Measurements from ENCODE around the gene COBL. TPM values are rescaled to one million over a fixed set of nuclear protein-coding genes. Genes with fewer than 3 reads are reported as not detected.
A peak's percentile ranks its signal among the peaks of the same experiment; 100 is the strongest.

COBL gene
- total RNA-seq, 2 donors from 2014 or later = not detected

GRCh38 chr7:51150193-51150592 is 166.4 kb downstream of the COBL start:
- peaks cover 42% of the 10 kb centered on the region for H3K27me3 Mint-ChIP-seq
- peaks cover 10% of the 10 kb centered on the region for H3K9me3 Mint-ChIP-seq
- no peaks in the 10 kb centered on the region for H3K36me3 Mint-ChIP-seq (ENCODE audit: low read depth)
- no peak overlapping the region for H3K4me3 Mint-ChIP-seq
- ATAC-seq (replicated peaks) = no peak
- H3K4me1 Mint-ChIP-seq = no peaks in the 10 kb centered on the region
- no peak overlapping the region for H3K27ac Mint-ChIP-seq

- Mint-ChIP-seq H3K36me3 (ENCODE audit: low read depth) (no peaks in the 10 kb centered on the region), H3K27ac (no peak overlapping the region), H3K4me1 (no peaks in the 10 kb centered on the region), H3K4me3 (no peak overlapping the region), H3K27me3 (peaks cover 32% of the 10 kb centered on the region), H3K9me3 (peaks cover 10% of the 10 kb centered on the region)
- ATAC-seq (replicated peaks) = no peak
Observed at GRCh38 chr7:51148216-51148615, 168.4 kb downstream of the COBL start.

GRCh38 chr7:51146816-51147586 is 169.6 kb downstream of the COBL start:
- ATAC-seq (replicated peaks) = no peak
- no peaks in the 10 kb centered on the region for H3K36me3 Mint-ChIP-seq (ENCODE audit: low read depth)
- no peak overlapping the region for H3K27ac Mint-ChIP-seq
- no peaks in the 10 kb centered on the region for H3K4me1 Mint-ChIP-seq
- peaks cover 38% of the 10 kb centered on the region for H3K27me3 Mint-ChIP-seq
- no peak overlapping the region for H3K4me3 Mint-ChIP-seq
- peaks cover 10% of the 10 kb centered on the region for H3K9me3 Mint-ChIP-seq

- peaks cover 4% of the 10 kb centered on the region for H3K4me1 Mint-ChIP-seq
- no peak overlapping the region for H3K27ac Mint-ChIP-seq
- H3K36me3 Mint-ChIP-seq (ENCODE audit: low read depth) = no peaks in the 10 kb centered on the region
- peaks cover 23% of the 10 kb centered on the region for H3K27me3 Mint-ChIP-seq
- H3K4me3 Mint-ChIP-seq = no peak overlapping the region
- ATAC-seq (replicated peaks) = no peak
- peaks cover 8% of the 10 kb centered on the region for H3K9me3 Mint-ChIP-seq
Observed at GRCh38 chr7:51144178-51144577, 172.4 kb downstream of the COBL start.

- no peaks in the 10 kb centered on the region for H3K9me3 Mint-ChIP-seq
- H3K4me3 Mint-ChIP-seq = no peak overlapping the region
- H3K27me3 Mint-ChIP-seq = peaks cover 14% of the 10 kb centered on the region
- H3K4me1 Mint-ChIP-seq = peaks cover 4% of the 10 kb centered on the region
- ATAC-seq (replicated peaks) = no peak
- no peak overlapping the region for H3K27ac Mint-ChIP-seq
- no peaks in the 10 kb centered on the region for H3K36me3 Mint-ChIP-seq (ENCODE audit: low read depth)
Observed at GRCh38 chr7:51142741-51143385, 173.7 kb downstream of the COBL start.

- Mint-ChIP-seq H3K9me3 (no peaks in the 10 kb centered on the region), H3K4me3 (no peak overlapping the region), H3K27me3 (peaks cover 14% of the 10 kb centered on the region), H3K27ac (no peak overlapping the region), H3K4me1 (peaks cover 4% of the 10 kb centered on the region), H3K36me3 (ENCODE audit: low read depth) (no peaks in the 10 kb centered on the region)
- peak; percentile 35 for ATAC-seq (replicated peaks)
Observed at GRCh38 chr7:51141451-51142003, 175.1 kb downstream of the COBL start.

GRCh38 chr7:51140199-51141164 is 176.1 kb downstream of the COBL start:
- Mint-ChIP-seq H3K9me3 (no peaks in the 10 kb centered on the region), H3K4me3 (no peak overlapping the region), H3K4me1 (peaks cover 4% of the 10 kb centered on the region), H3K36me3 (ENCODE audit: low read depth) (no peaks in the 10 kb centered on the region), H3K27ac (no peak overlapping the region), H3K27me3 (peaks cover 11% of the 10 kb centered on the region)
- ATAC-seq (replicated peaks) = peak; percentile 21

- peak; percentile 14 for ATAC-seq (replicated peaks)
- Mint-ChIP-seq H3K27ac (no peak overlapping the region), H3K27me3 (peaks cover 11% of the 10 kb centered on the region), H3K9me3 (no peaks in the 10 kb centered on the region), H3K36me3 (ENCODE audit: low read depth) (no peaks in the 10 kb centered on the region), H3K4me1 (peaks cover 4% of the 10 kb centered on the region), H3K4me3 (no peak overlapping the region)
Observed at GRCh38 chr7:51139796-51140195, 176.8 kb downstream of the COBL start.

GRCh38 chr7:51138123-51139085 is 178.2 kb downstream of the COBL start:
- ATAC-seq (replicated peaks) = no peak
- H3K36me3 Mint-ChIP-seq (ENCODE audit: low read depth) = no peaks in the 10 kb centered on the region
- no peak overlapping the region for H3K27ac Mint-ChIP-seq
- peaks cover 9% of the 10 kb centered on the region for H3K27me3 Mint-ChIP-seq
- H3K4me3 Mint-ChIP-seq = no peak overlapping the region
- H3K4me1 Mint-ChIP-seq = peaks cover 4% of the 10 kb centered on the region
- no peaks in the 10 kb centered on the region for H3K9me3 Mint-ChIP-seq

- no peaks in the 10 kb centered on the region for H3K4me1 Mint-ChIP-seq
- no peak overlapping the region for H3K4me3 Mint-ChIP-seq
- no peaks in the 10 kb centered on the region for H3K36me3 Mint-ChIP-seq (ENCODE audit: low read depth)
- H3K27ac Mint-ChIP-seq = no peak overlapping the region
- no peaks in the 10 kb centered on the region for H3K9me3 Mint-ChIP-seq
- H3K27me3 Mint-ChIP-seq = no peaks in the 10 kb centered on the region
- no peak for ATAC-seq (replicated peaks)
Observed at GRCh38 chr7:51135576-51135975, 181.0 kb downstream of the COBL start.

GRCh38 chr7:51134013-51134441 is 182.6 kb downstream of the COBL start:
- Mint-ChIP-seq H3K4me3 (no peak overlapping the region), H3K4me1 (no peaks in the 10 kb centered on the region), H3K27me3 (peaks cover 4% of the 10 kb centered on the region), H3K27ac (no peak overlapping the region), H3K36me3 (ENCODE audit: low read depth) (no peaks in the 10 kb centered on the region), H3K9me3 (no peaks in the 10 kb centered on the region)
- no peak for ATAC-seq (replicated peaks)

GRCh38 chr7:51132661-51133060 is 183.9 kb downstream of the COBL start:
- Mint-ChIP-seq H3K27me3 (peaks cover 7% of the 10 kb centered on the region), H3K27ac (no peak overlapping the region), H3K9me3 (no peaks in the 10 kb centered on the region), H3K36me3 (ENCODE audit: low read depth) (no peaks in the 10 kb centered on the region), H3K4me3 (no peak overlapping the region), H3K4me1 (no peaks in the 10 kb centered on the region)
- ATAC-seq (replicated peaks) = no peak
